NCI-H69 (cell line): ENCODE results near the gene KCNJ5.
A peak's percentile ranks its signal among the peaks of the same experiment; 100 is the strongest.
"Not testable (repeated sequence)": the region's sequence is repeated elsewhere in the genome, so short reads cannot be mapped to it uniquely, and the experiment has no call there.

Source experiments
- DNase-seq: peaks from one replicate; lab custom pipeline; 2025; lab: John Stamatoyannopoulos, UW

KCNJ5 gene

GRCh38 chr11:128913806-128914205 is 22.6 kb downstream of the KCNJ5 start:
- DNase-seq, result no peak

- no peak for DNase-seq
Observed at GRCh38 chr11:128914216-128915148, 23.3 kb downstream of the KCNJ5 start.

GRCh38 chr11:128915149-128915521 is 24.0 kb downstream of the KCNJ5 start:
- no peak for DNase-seq

GRCh38 chr11:128916037-128916572 is 24.9 kb downstream of the KCNJ5 start:
- no peak for DNase-seq

GRCh38 chr11:128916681-128917080 is 25.5 kb downstream of the KCNJ5 start:
- DNase-seq, result no peak

GRCh38 chr11:128917144-128917724 is 26.1 kb downstream of the KCNJ5 start:
- no peak for DNase-seq

- DNase-seq, result no peak
Observed at GRCh38 chr11:128919216-128919615, 28.1 kb downstream of the KCNJ5 start.

GRCh38 chr11:128919635-128920034 is 28.5 kb downstream of the KCNJ5 start:
- DNase-seq, result not testable (repeated sequence)

- no peak for DNase-seq
Observed at GRCh38 chr11:128920666-128921065, 29.5 kb downstream of the KCNJ5 start.

GRCh38 chr11:128921793-128922192 is 30.6 kb downstream of the KCNJ5 start:
- no peak for DNase-seq

GRCh38 chr11:128924104-128924503 is 32.9 kb downstream of the KCNJ5 start:
- DNase-seq, result no peak

GRCh38 chr11:128924510-128925249 is 33.5 kb downstream of the KCNJ5 start:
- DNase-seq, result no peak

- DNase-seq, result no peak
Observed at GRCh38 chr11:128925250-128925600, 34.1 kb downstream of the KCNJ5 start.

GRCh38 chr11:128926000-128926399 is 34.8 kb downstream of the KCNJ5 start:
- peak; percentile 52 for DNase-seq

- peak; percentile 55 for DNase-seq
Observed at GRCh38 chr11:128926437-128927107, 35.4 kb downstream of the KCNJ5 start.

- DNase-seq, result no peak
Observed at GRCh38 chr11:128927108-128927461, 35.9 kb downstream of the KCNJ5 start.

- no peak for DNase-seq
Observed at GRCh38 chr11:128927683-128928336, 36.7 kb downstream of the KCNJ5 start.

GRCh38 chr11:128928400-128928799 is 37.2 kb downstream of the KCNJ5 start:
- no peak for DNase-seq

- no peak for DNase-seq
Observed at GRCh38 chr11:128929468-128929867, 38.3 kb downstream of the KCNJ5 start.

GRCh38 chr11:128929991-128930390 is 38.8 kb downstream of the KCNJ5 start:
- peak; percentile 15 for DNase-seq

- DNase-seq, result no peak
Observed at GRCh38 chr11:128931066-128931465, 39.9 kb downstream of the KCNJ5 start.

GRCh38 chr11:128931668-128932067 is 40.5 kb downstream of the KCNJ5 start:
- peak; percentile 74 for DNase-seq
